ENCODE data around the gene ZDHHC18. TPM values are rescaled to one million over a fixed set of nuclear protein-coding genes. Genes with fewer than 3 reads are reported as not detected.
"Not testable (repeated sequence)": the region's sequence is repeated elsewhere in the genome, so short reads cannot be mapped to it uniquely, and the experiment has no call there.

The ZDHHC18 gene
- polyA plus RNA-seq, 1 donor: 16.2 TPM

DNA sequence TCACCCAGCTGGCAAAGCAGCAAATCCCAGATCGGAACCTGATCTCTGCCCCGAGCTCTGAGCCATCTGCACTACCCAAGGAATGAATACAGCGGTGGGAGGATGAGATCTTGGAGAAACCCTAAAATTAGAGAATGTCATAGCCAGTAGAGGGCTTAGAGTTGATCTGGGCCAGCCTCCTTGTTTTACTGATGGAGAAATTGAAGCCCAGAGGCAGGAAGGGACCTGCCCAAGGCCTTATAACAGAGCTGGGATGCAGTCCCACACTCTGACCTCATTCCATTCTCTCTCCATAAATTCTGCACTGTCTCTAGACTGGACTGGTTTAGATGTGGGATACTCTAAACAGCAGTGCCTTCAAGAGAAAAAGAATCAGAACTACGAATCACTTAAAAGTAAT is 31.7 kb downstream of the ZDHHC18 start:
- whole genome bisulfite sequencing (ENCODE audit: insufficient coverage, low lambda C conversion rate): no CpG with 5 or more reads among the region's 4 CpGs
- peaks cover 20% of the 10 kb centered on the region for H3K36me3 ChIP-seq (ENCODE audit: control insufficient read depth, insufficient read depth, low read length)

GRCh38 chr1:26858891-26859640 is 32.6 kb downstream of the ZDHHC18 start:
- WGBS (ENCODE audit: insufficient coverage, low lambda C conversion rate): no CpG with 5 or more reads among the region's 7 CpGs
- no peaks in the 10 kb centered on the region for H3K9me3 ChIP-seq (ENCODE audit: control insufficient read depth, low read depth, low read length)
- no peak overlapping the region for H3K27ac ChIP-seq (ENCODE audit: low read length)
- DNase-seq: no peak
- no peaks in the 10 kb centered on the region for H3K27me3 ChIP-seq (ENCODE audit: control insufficient read depth, insufficient read depth, low read length)
- H3K36me3 ChIP-seq (ENCODE audit: control insufficient read depth, insufficient read depth, low read length): peaks cover 11% of the 10 kb centered on the region
- no peak overlapping the region for H3K4me3 ChIP-seq (ENCODE audit: low read length)
- peaks cover 29% of the 10 kb centered on the region for H3K4me1 ChIP-seq (ENCODE audit: control insufficient read depth, insufficient read depth, low read length)

More for the DNA sequence above, 31.7 kb downstream of the ZDHHC18 start:
- Histone ChIP-seq H3K4me3 (ENCODE audit: low read length) (no peak overlapping the region), H3K4me1 (ENCODE audit: control insufficient read depth, insufficient read depth, low read length) (peaks cover 22% of the 10 kb centered on the region), H3K27ac (ENCODE audit: low read length) (no peak overlapping the region), H3K9me3 (ENCODE audit: control insufficient read depth, low read depth, low read length) (no peaks in the 10 kb centered on the region), H3K27me3 (ENCODE audit: control insufficient read depth, insufficient read depth, low read length) (no peaks in the 10 kb centered on the region)
- no peak for DNase-seq

DNA sequence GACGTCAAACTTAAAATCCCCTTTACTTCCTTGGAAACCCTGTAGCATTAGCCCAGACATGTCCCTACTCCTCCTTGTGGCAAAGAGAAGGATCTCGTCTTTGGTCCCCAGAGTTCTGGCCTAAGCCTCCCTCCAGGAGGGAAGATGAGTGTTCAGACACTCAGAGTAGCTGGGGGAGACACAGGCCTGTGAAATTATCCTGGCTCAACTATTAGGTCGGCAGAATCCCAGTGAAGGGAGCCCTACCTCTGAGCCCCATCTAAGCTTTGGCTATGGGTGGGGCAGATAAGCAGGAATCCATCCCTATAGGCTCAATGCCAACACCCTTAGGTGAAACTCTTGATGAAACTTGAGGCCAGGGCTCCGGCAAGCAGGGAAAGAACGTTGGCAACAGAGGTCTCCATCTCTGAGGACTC is 34.8 kb downstream of the ZDHHC18 start:
- Histone ChIP-seq H3K36me3 (ENCODE audit: control insufficient read depth, insufficient read depth, low read length) (peaks cover under 1% of the 10 kb centered on the region), H3K4me3 (ENCODE audit: low read length) (no peak overlapping the region), H3K27me3 (ENCODE audit: control insufficient read depth, insufficient read depth, low read length) (no peaks in the 10 kb centered on the region), H3K27ac (ENCODE audit: low read length) (no peak overlapping the region), H3K4me1 (ENCODE audit: control insufficient read depth, insufficient read depth, low read length) (peaks cover 25% of the 10 kb centered on the region), H3K9me3 (ENCODE audit: control insufficient read depth, low read depth, low read length) (no peaks in the 10 kb centered on the region)
- no CpG with 5 or more reads among the region's 5 CpGs for WGBS (ENCODE audit: insufficient coverage, low lambda C conversion rate)
- no peak for DNase-seq

DNA sequence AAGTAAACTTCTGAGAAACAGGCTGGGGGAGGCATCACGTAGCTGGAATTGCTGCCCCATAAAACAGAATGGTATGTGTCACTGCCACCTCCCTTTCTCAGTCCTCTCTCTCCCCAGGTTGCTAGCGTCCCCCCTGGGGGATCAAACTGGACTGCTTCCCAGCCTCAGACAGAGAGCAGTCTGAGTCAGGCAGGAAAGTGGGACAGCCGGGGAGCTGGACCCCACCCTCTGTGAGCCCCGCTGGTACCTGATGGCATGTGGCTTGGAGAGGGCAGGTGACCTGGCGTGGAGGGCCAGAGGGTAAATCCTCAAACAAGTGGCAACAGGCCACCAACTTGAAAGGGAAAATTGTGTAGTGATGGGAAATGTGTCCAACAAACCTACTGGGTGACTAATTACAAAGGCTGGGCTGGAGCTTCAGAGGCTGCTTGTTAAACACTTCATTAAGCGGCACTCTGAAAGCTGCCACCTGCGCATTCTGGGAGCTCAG is 35.4 kb downstream of the ZDHHC18 start:
- Histone ChIP-seq H3K27ac (ENCODE audit: low read length) (no peak overlapping the region), H3K27me3 (ENCODE audit: control insufficient read depth, insufficient read depth, low read length) (no peaks in the 10 kb centered on the region), H3K36me3 (ENCODE audit: control insufficient read depth, insufficient read depth, low read length) (no peaks in the 10 kb centered on the region), H3K4me3 (ENCODE audit: low read length) (no peak overlapping the region), H3K9me3 (ENCODE audit: control insufficient read depth, low read depth, low read length) (no peaks in the 10 kb centered on the region), H3K4me1 (ENCODE audit: control insufficient read depth, insufficient read depth, low read length) (peaks cover 25% of the 10 kb centered on the region)
- WGBS (ENCODE audit: insufficient coverage, low lambda C conversion rate): 100% methylated on average over 1 of the region's 7 CpGs
- no peak for DNase-seq

GRCh38 chr1:26862781-26863684 is 36.5 kb downstream of the ZDHHC18 start, which contains the start of gene SFN:
Gene SFN (plus strand): TSS chr1:26863149. CDS start chr1:26863213, 64 bp downstream.
- Histone ChIP-seq H3K27ac (ENCODE audit: low read length) (peak within 1 kb of the TSS; percentile 51), H3K4me1 (ENCODE audit: control insufficient read depth, insufficient read depth, low read length) (peaks cover 25% of the 10 kb centered on the region), H3K4me3 (ENCODE audit: low read length) (peak within 1 kb of the TSS; percentile 98), H3K9me3 (ENCODE audit: control insufficient read depth, low read depth, low read length) (no peaks in the 10 kb centered on the region), H3K36me3 (ENCODE audit: control insufficient read depth, insufficient read depth, low read length) (no peaks in the 10 kb centered on the region), H3K27me3 (ENCODE audit: control insufficient read depth, insufficient read depth, low read length) (no peaks in the 10 kb centered on the region)
- WGBS (ENCODE audit: insufficient coverage, low lambda C conversion rate): no CpG with 5 or more reads among the region's 37 CpGs
- peak; percentile 90 to 94 for DNase-seq

DNA sequence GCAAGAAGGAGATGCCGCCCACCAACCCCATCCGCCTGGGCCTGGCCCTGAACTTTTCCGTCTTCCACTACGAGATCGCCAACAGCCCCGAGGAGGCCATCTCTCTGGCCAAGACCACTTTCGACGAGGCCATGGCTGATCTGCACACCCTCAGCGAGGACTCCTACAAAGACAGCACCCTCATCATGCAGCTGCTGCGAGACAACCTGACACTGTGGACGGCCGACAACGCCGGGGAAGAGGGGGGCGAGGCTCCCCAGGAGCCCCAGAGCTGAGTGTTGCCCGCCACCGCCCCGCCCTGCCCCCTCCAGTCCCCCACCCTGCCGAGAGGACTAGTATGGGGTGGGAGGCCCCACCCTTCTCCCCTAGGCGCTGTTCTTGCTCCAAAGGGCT is 37.2 kb downstream of the ZDHHC18 start:
- WGBS (ENCODE audit: insufficient coverage, low lambda C conversion rate): no CpG with 5 or more reads among the region's 20 CpGs
- no peaks in the 10 kb centered on the region for H3K36me3 ChIP-seq (ENCODE audit: control insufficient read depth, insufficient read depth, low read length)
- H3K4me3 ChIP-seq (ENCODE audit: low read length): peak overlapping the region; percentile 98
- no peak overlapping the region for H3K27ac ChIP-seq (ENCODE audit: low read length)
- H3K9me3 ChIP-seq (ENCODE audit: control insufficient read depth, low read depth, low read length): no peaks in the 10 kb centered on the region
- no peaks in the 10 kb centered on the region for H3K27me3 ChIP-seq (ENCODE audit: control insufficient read depth, insufficient read depth, low read length)
- DNase-seq: no peak
- H3K4me1 ChIP-seq (ENCODE audit: control insufficient read depth, insufficient read depth, low read length): peaks cover 25% of the 10 kb centered on the region

DNA sequence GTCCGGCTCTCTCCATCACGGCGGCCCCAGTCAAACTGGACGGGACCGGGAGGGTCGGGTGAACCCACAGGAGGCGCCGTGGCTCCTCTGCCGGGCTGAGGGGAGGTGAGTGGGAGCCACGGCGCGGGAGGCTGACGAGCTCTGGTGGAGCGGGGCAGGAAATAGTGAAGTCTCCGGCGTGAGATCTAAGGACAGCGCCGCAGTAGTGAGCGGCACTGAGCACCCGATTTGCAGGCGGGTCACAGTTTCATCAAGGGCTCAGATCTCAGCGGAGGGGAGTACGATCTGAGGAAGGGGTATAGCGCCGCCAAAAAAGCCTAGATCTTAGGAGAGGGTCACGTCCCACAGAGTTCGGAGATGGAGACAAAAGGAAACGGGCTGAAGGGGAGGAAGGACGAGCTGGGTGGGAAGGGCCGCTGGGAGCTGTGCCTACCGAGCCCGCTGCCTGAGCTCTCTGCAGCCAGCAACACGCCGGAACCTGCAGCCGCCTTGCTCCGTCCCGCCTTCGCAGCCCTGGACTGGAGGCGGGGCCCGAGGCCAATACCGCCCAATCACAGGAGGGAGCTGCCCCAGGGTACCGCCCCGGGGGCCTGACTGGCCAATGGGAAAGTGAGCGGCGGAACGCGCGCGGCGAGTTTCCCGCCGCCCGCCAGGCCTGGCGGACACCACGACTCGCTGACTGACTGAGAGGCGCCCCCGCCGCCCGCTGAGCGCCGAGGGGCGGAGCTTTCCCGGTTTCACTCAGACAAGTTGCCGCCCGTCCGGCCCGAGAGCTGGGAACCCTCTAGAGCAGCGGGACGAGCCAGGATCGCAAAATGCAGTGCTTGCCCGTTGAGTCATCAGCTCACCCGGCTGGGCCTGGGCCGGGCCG is 38.4 kb downstream of the ZDHHC18 start:
- DNase-seq: peak; percentile 98 to 99
- Histone ChIP-seq H3K4me3 (ENCODE audit: low read length) (peak overlapping the region; percentile 98), H3K9me3 (ENCODE audit: control insufficient read depth, low read depth, low read length) (no peaks in the 10 kb centered on the region), H3K27ac (ENCODE audit: low read length) (peak overlapping the region; percentile 98), H3K27me3 (ENCODE audit: control insufficient read depth, insufficient read depth, low read length) (no peaks in the 10 kb centered on the region), H3K4me1 (ENCODE audit: control insufficient read depth, insufficient read depth, low read length) (peaks cover 25% of the 10 kb centered on the region), H3K36me3 (ENCODE audit: control insufficient read depth, insufficient read depth, low read length) (no peaks in the 10 kb centered on the region)
- WGBS (ENCODE audit: insufficient coverage, low lambda C conversion rate): no CpG with 5 or more reads among the region's 75 CpGs

DNA sequence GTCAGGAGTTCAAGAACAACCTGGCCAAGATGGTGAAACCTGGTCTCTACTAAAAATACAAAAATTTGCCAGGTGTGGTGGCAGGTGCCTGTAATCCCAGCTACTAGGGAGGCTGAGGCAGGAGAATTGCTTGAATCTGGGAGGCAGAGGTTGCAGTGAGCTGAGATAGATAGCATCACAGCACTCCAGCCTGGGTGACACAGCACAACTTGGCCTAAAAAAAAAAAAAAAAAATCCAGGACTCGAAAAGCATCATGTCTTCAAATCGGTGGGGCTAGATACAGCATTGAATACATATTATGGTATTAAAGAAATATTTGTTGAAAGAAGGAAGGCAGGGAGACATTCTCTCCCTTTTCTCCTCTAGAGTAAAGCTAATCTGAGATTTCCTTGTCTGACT is 46.6 kb downstream of the ZDHHC18 start:
- no CpG with 5 or more reads among the region's 2 CpGs for WGBS (ENCODE audit: insufficient coverage, low lambda C conversion rate)

DNA sequence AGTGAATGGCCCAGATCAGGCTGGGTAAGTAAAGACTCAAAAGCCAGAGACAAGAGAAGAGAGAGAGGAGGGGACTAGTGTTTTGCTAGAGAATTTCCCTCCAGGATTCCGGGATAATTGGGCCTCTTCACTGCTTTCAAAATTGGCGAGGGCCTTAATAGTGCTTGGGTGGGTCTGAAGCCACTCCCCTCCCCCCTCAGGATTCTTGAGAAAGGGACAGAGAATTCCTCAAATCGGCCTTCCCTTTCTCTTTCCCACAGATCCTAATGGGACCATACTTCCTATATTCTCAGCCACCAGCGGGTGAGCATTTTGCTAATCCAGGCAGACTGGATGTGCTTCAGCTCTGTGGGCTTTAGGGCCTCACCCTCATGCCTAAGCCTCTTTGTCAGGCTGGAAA is 48.4 kb downstream of the ZDHHC18 start:
- WGBS (ENCODE audit: insufficient coverage, low lambda C conversion rate): no CpG with 5 or more reads among the region's 4 CpGs
- no peak for DNase-seq

More for the DNA sequence above, 46.6 kb downstream of the ZDHHC18 start:
- H3K4me1 ChIP-seq (ENCODE audit: control insufficient read depth, insufficient read depth, low read length); H3K9me3 ChIP-seq (ENCODE audit: control insufficient read depth, low read depth, low read length); H3K4me3 ChIP-seq (ENCODE audit: low read length); H3K27ac ChIP-seq (ENCODE audit: low read length); H3K27me3 ChIP-seq (ENCODE audit: control insufficient read depth, insufficient read depth, low read length); DNase-seq: not testable (repeated sequence)
- H3K36me3 ChIP-seq (ENCODE audit: control insufficient read depth, insufficient read depth, low read length): peaks cover 12% of the 10 kb centered on the region

More for the DNA sequence above, 48.4 kb downstream of the ZDHHC18 start:
- Histone ChIP-seq H3K4me3 (ENCODE audit: low read length) (no peak overlapping the region), H3K9me3 (ENCODE audit: control insufficient read depth, low read depth, low read length) (no peaks in the 10 kb centered on the region), H3K4me1 (ENCODE audit: control insufficient read depth, insufficient read depth, low read length) (no peaks in the 10 kb centered on the region), H3K27ac (ENCODE audit: low read length) (no peak overlapping the region), H3K27me3 (ENCODE audit: control insufficient read depth, insufficient read depth, low read length) (no peaks in the 10 kb centered on the region), H3K36me3 (ENCODE audit: control insufficient read depth, insufficient read depth, low read length) (peaks cover 26% of the 10 kb centered on the region)

Data from large intestine (tissue), 3 donors.